HG03342 (cell line): ENCODE results near the gene PAX8.

Experiments used
- ATAC-seq: cut with Tn5 transposase; IDR thresholded peaks from one replicate; pipeline ENCODE4 v1.9.1; 2021; ENCODE audit warnings: mild to moderate bottlenecking, moderate library complexity; ENCODE audit not compliant: unreplicated experiment

PAX8 gene

DNA sequence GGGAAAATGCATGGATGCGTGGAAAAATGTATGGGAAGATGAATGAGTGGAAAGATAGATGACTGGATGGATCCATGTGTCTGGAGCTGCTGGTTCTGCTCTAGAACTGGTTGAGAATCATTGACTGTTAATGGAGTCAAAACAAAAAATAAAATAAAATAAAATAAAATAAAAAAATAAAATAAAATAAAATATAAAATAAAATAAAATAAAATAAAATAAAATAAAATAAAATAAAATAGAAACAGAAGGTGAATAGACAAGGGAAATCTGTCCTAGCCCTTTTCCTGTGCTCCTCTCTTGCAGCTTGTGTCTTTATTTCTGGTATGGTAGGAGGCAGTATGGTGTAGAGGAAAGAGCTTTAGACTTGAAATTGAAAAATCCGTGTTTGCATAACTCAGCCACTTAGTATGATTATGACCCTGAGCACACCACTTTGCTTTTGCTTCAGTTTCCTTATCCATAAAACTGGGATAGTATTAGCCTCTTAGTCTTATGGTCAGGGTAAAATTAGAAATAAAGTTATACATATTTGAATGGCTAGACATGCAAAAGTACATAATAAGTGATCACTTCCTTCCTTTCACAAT is 54.0 kb downstream of the PAX8 start:
- no peak for ATAC-seq

GRCh38 chr2:113223813-113224212 is 54.9 kb downstream of the PAX8 start:
- ATAC-seq, result no peak

GRCh38 chr2:113221846-113222245 is 56.9 kb downstream of the PAX8 start:
- ATAC-seq, result no peak

GRCh38 chr2:113220970-113221708 is 57.6 kb downstream of the PAX8 start:
- ATAC-seq, result no peak

DNA sequence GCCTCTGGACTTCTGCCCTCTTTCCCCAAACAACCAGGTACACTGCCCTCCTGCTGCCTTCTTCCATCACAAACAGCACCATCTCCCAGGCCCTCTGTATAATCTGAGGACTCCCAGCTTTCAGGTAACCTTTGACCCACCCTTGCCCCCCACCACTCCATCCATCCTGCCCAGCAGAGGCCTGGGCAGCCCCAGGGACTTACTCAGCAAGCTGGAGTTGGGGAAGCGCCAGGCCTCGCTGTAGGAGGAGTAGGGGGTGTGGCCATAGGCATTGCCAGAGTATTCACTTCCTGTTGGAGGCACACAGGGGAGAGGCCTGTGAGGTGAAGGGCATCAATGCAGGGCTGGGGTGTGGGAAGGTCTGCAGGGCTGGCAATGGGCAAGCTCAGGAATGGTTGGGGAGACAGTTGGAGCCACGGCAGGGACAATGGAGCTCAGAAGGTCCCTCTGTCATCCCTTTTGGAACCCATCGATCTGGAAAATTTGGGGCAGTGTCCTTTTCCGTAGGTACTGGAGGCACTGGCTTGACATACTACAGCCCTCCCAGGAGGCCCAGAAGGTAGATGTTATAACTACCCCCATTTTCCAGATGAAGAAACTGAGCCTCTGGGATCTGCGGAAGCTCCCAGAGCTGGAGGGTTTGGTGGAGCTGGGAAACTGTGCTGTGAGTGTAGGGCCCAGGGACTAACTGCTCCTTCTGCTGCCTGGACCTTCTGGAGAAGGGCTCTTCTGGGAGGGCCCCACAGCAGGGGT is 58.7 kb downstream of the PAX8 start:
- ATAC-seq, result no peak

DNA sequence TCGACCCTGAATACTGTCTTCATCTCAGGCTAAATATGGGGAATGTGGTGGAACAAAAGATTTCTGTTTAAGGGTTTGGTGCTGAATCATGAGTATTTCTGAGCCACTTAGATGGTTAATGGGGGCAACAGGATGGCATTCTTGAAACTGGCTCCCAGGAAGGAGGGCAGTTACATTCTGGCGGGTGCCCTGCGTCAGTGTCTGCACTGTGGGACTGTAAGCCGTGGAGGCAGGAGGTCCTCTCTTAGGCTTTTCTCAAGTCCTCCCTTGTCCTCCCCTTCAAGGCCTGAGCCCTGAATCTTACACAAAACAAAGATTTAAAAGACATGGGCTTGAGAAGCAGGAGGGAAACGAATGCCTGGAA is 59.2 kb downstream of the PAX8 start:
- ATAC-seq, result no peak

DNA sequence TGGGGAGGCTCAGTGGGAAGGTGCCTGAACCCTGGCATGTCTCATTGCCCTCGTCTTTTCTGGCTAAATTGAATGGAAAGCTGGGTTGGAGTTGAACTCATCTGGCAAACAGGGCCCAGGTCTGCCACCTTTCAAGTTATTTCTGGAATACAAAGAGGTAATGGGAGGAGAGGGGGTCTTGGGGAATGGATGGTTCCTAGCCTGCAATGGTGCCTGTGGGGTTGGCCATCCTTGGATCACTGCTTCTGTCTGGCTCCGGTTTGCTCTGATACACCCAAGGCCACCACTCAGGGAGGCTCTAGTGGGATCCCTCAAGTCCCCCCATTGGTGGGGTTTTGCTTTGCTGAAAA is 59.7 kb downstream of the PAX8 start:
- no peak for ATAC-seq

- no peak for ATAC-seq
Measured at GRCh38 chr2:113218283-113219091, 60.2 kb downstream of the PAX8 start.

- ATAC-seq, result no peak
Measured at GRCh38 chr2:113217455-113218282, 61.1 kb downstream of the PAX8 start.

- no peak for ATAC-seq
Measured at GRCh38 chr2:113216891-113217454, 61.7 kb downstream of the PAX8 start.

DNA sequence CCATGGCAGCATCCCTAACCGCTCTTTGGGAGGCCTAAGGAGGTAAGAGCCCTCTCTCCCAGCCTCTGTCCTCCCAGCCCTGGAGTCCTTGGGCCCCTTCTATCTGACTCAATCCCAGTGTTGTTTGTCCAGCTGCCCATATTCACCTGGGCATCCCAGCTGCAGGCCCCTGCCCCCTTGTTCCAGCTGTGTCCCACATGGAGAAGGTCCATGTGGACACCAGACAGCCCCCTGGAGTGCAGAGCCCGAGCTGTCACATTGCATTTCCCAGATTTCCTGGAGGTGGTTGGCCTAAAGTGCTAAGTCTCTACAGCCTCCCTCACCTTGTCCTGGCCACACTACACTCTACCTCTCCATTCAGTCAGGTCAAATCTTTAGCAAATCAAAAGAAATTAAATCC is 62.4 kb downstream of the PAX8 start:
- no peak for ATAC-seq

DNA sequence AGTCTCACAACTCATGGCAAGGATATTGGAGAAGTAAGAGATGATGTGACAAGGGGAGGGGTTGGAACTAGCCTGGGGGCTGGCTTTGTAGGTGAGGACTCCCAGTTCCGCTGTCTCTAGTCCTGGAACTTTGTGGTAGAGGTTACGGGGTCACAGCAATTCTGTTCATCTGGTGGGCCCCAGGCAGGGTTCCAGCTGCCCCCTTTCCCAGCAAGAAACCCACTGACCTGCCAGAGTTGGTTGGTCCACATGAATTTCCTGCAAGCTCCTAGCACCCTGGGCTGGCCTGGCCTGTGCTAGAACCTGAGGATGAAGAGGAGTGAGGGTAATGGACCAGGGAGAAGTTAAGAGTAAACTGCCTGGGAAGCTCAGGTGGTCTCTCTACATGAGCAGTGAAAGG is 63.7 kb downstream of the PAX8 start:
- no peak for ATAC-seq

GRCh38 chr2:113214141-113214540 is 64.6 kb downstream of the PAX8 start:
- ATAC-seq, result no peak

DNA sequence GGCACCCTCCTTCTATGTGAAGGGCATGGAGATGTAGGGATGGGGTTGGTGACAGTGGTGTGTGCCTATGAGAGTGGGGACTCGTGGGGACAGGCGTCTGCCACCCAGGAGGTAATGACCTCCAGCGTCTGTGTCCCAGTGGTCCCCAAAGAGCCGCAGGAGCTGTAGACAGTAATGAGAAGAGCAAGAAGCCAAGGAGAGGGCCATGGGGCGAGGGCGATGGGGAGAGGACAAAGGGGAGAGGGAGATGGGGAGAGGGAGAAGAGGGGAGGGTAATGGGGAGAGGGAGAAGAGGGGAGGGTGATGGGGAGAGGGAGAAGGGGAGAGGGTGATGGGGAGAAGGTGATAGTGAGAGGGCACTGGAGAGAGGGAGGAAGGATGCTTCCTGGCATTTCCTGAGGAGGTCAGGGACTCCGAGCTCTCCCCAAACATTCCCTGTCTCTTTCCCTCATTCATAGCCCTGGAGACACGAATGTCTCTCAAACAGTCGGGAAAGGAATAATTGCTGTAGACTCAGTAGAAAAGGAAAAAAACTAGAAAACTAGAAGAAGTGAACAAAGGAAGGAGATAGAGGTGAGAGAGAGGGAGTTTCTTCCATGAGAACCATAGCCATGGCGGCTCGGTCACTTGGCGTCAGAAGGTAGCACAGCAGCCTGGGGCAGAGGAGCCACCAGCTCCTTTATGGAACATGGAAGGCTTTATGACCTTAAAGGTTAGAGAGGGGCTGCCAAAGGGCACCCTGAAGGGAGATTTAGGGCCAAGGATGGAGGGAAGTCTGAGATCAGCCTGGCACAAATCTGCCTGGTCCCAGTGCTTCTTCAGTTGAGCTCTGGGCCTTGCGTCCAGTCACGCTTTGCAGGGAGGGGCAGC is 65.4 kb downstream of the PAX8 start:
- no peak for ATAC-seq

GRCh38 chr2:113212245-113213060 is 66.3 kb downstream of the PAX8 start:
- ATAC-seq, result no peak

- ATAC-seq, result no peak
Measured at GRCh38 chr2:113211226-113212105, 67.3 kb downstream of the PAX8 start.

GRCh38 chr2:113209646-113210171 is 69.0 kb downstream of the PAX8 start:
- ATAC-seq, result no peak
